ENCODE results near the gene RAMACL.

DNA sequence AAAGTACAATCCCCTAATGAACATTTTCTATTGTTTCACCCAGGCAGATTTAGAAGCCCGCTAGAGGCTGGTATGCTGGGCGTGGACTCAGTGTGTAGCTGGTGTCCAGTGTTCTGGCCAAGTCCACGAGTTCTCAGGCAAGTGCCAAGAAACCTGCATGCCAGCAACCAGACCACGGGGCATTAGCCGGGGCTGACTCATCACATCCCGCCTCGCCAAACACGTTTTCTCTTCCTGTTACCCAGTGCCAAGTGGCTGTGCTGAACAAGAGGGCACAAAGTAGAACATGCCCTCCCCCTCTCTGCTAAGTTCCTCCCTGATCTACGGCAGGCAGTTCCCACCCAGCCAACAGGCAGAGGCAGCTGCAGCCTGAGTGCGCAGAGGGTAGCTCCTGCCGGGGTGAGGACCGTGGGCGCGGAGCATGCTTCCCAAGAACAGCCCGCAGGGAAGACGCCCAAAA lies 29.6 kb downstream of the RAMACL start:
- TF ChIP-seq POLR2A (IDR thresholded peaks at IDR 0.05; ENCODE audit: low read depth, low read length), result no peak
- no peak for TF ChIP-seq POLR2AphosphoS5 (IDR thresholded peaks at IDR 0.05; ENCODE audit: low read depth, low read length)
- TF ChIP-seq TAF1 (IDR thresholded peaks at IDR 0.05; ENCODE audit: borderline replicate concordance, low read depth, low read length), result no peak
